CD4-positive, alpha-beta T cell treated with Interleukin-6 for 4 hours (primary cell): ENCODE results near the gene KCTD18.

Experiments used
- DNase-seq: peaks from one replicate; pipeline ENCODE4 v3.0.0-alpha.2; 2020; ENCODE audit warnings: mixed read lengths

KCTD18 gene

GRCh38 chr2:200484934-200485333, 24.9 kb downstream of the KCTD18 start:
- DNase-seq, result no peak

- DNase-seq, result no peak
Observed at GRCh38 chr2:200483729-200484198, 26.1 kb downstream of the KCTD18 start.

- no peak for DNase-seq
Observed at GRCh38 chr2:200482194-200482593, 27.7 kb downstream of the KCTD18 start.

GRCh38 chr2:200479692-200480265, 30.1 kb downstream of the KCTD18 start:
- DNase-seq, result no peak

DNA sequence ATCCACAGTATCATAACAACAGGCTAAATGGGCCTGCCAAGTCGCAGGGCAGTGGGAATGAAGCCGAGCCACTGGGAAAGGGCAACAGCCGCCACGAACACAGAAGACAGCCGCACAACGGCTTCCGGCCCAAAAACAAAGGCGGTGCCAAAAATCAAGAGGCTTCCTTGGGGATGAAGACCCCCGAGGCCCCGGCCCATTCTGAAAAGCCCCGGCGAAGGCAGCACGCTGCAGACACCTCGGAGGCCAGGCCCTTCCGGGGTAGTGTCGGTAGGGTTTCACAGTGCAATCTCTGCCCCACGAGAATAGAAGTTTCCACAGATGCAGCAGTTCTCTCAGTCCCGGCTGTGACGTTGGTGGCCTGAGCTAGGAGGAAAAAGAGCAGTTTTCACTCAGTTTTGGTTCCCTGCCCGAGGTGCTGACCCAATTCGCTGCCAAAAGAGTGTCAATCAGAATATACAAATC, 32.2 kb downstream of the KCTD18 start:
- DNase-seq, result no peak

DNA sequence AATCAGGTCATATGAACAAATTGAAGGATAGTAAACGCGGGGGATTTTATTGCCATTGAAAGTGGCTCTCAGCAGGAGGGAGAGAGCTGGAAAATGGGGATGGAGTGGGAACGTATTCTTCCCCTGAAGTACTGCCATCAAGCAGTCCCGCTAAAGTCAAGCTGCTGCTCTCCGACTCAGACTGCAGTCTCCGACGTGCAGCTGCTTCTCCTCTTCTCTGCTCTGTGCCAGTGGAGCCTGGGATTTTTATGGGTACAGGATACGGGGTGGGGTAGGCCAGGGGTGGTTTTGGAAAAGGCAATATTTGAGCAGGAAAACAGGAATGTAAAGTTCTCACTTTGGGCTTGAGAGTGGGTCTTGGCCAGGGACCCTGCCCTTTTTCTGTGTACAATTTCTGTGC, 33.0 kb downstream of the KCTD18 start:
- DNase-seq, result no peak

- no peak for DNase-seq
Observed at GRCh38 chr2:200475795-200476194, 34.1 kb downstream of the KCTD18 start.

- DNase-seq, result no peak
Observed at GRCh38 chr2:200472853-200473464, 36.9 kb downstream of the KCTD18 start.

- no peak for DNase-seq
Observed at GRCh38 chr2:200471928-200472645, 37.8 kb downstream of the KCTD18 start.

DNA sequence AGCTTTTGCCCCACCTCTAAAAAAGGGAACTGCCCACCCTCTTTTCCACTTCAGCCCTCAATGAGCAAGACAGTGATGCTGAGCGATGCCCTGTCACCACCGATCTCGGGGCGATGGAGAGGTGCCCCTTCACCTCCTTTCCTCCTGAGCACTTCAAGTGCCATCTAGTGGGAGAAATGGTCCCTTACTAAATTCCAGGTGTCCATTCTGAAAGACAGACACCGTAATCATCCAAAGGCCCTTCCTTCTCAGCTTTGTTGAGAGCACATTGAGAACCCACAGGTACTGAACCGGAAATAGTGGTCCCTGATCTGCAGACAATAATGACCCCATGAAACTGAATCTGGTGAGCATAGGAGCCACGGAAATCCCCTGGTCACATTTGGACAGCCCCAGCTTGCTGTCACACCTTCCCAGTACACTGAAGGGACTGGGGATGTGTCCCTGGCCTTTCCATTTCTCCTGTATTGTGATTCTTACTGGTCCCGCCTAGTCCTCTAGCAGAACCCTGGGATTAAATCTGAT, 38.5 kb downstream of the KCTD18 start:
- peak; percentile 62 for DNase-seq

GRCh38 chr2:200470230-200470629, 39.6 kb downstream of the KCTD18 start:
- no peak for DNase-seq

GRCh38 chr2:200469708-200470211, 40.1 kb downstream of the KCTD18 start:
- no peak for DNase-seq

DNA sequence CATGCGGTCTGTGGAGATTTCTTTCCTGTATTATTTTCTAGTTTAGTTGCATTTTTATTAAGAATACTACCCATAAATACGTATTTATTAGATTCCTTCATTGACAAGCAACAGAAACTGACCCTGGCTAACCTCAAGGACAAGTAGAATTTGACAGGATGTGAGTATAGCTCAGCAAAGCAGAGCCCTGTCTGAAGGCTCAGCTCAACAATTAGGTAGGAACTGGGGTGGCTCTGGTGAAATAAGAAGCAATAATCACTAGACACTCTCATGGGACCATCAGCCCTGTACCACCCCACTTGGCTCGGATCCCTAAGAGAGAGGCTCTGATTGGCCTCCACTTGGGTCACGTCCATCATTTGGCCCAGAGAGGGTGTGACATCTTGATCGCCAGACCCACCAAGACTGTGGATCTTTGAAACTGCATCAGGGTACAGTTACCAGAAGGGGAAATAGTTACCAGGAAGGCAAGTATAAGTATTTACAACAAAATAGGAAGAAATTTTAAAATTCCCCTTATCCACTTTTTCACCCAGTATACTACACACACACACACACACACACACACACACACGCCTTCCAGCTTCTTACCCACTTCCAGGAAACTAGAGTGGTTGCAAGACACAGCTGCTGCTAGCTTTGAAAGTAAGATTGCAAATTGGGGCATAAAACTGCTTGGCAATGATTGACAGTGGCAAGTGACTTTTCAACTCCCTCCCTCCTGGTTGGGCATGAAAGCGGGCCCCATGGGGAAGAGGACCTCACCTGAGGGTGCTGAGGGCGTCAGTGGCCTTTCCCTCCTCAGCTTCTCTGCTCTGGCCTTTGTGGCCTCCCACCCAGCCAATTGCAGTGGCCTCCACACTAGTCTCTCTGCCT, 41.8 kb downstream of the KCTD18 start:
- DNase-seq, result peak; percentile 61

- peak; percentile 57 for DNase-seq
Observed at GRCh38 chr2:200466425-200467418, 43.1 kb downstream of the KCTD18 start.

DNA sequence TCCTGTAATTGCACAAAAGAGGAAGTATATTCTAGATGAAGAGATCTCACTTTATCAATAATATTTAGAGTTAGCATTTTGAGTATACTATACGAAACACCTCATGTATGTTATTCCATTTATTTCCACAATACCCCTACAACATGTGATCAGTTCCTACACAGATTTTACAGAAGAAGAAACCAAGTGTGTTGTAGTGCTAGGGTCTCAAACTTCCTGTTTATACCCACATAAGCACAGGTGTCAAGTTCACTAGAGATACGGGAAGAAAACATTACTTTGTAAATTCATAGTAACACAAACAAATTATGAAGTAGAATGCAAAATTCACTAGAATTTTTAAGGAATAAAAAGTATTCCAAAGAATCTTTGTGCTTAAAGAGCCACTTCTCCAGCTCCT, 46.4 kb downstream of the KCTD18 start:
- DNase-seq, result no peak

- DNase-seq, result no peak
Observed at GRCh38 chr2:200461846-200462710, 47.8 kb downstream of the KCTD18 start.

DNA sequence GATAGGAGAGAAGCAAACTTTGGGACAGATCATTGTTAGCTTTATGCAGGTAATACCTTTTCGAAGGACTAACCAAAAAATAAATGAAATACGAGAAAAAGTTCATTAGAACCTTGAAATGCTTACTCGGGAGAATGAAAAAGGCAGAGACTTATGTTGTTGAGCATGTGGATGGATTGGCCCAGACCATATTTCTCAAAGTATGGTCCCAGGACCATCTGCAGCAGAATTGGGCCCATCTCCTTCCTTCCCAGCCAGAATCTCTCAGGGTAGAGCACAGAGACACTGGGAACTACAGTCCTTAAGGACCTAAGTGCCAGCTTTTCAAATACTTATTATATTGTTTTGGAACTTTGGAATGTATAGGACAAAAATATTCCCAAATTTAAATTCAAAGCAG, 50.8 kb downstream of the KCTD18 start:
- no peak for DNase-seq

DNA sequence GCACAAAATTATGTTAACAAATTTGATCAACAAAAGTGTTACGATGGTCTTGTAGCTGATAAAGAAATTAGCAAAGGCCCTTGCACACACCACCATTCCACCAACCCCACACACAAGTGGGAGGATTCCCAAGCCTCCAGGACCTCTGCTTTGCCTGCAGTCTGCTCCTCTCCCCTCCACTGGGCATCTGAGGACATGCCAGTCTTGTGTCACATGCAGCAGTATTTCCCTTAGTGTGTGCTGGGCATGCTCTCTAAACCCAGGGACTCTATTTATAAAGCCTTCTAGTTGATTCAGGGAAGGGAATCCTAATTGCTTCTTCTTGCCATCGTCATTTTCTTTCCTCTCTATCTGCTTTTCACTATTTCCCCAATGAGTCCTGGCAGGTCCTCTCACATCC, 53.3 kb downstream of the KCTD18 start:
- DNase-seq, result no peak

- peak; percentile 24 for DNase-seq
Observed at GRCh38 chr2:200455958-200456421, 53.9 kb downstream of the KCTD18 start.
